Large intestine (tissue), 3 donors: ENCODE results near the gene RELA. TPM values are rescaled to one million over a fixed set of nuclear protein-coding genes. Genes with fewer than 3 reads are reported as not detected.

Source experiments
- DNase-seq, 2 donors: peaks; one replicate each; pipeline versions ENCODE4 v3.0.0 to v3.0.0-alpha.2; 2013
- H3K27ac ChIP-seq: one replicate; pipeline ENCODE4 v1.5.1; 2013; ENCODE audit warnings: low read length
- H3K27me3 ChIP-seq: 2 replicates; pipeline ENCODE4 v1.6.1; 2013; ENCODE audit warnings: low read length; ENCODE audit not compliant: control insufficient read depth, insufficient read depth
- H3K36me3 ChIP-seq: 2 replicates; pipeline ENCODE4 v1.6.1; 2013; ENCODE audit warnings: low read length; ENCODE audit not compliant: control insufficient read depth, insufficient read depth
- H3K4me1 ChIP-seq: one replicate; pipeline ENCODE4 v1.6.1; 2013; ENCODE audit warnings: low read length; ENCODE audit not compliant: control insufficient read depth, insufficient read depth
- H3K4me3 ChIP-seq: one replicate; pipeline ENCODE4 v1.5.1; 2013; ENCODE audit warnings: low read length
- H3K9me3 ChIP-seq: one replicate; pipeline ENCODE4 v1.6.1; 2013; ENCODE audit warnings: mild to moderate bottlenecking, low read depth, low read length, moderate library complexity; ENCODE audit not compliant: control insufficient read depth
- WGBS: methylation state at CpG from one replicate; pipeline ENCODE4 v1.1.5; 2013; ENCODE audit warnings: low lambda C conversion rate; ENCODE audit not compliant: insufficient coverage; 5-methylcytosine and 5-hydroxymethylcytosine counted together
- polyA plus RNA-seq: library from polyadenylated mRNA; unstranded; fragments of 120-200 nt; gene quantifications from one replicate; pipeline ENCODE4 v1.2.1, GENCODE V29; 2013

Gene RELA
- polyA plus RNA-seq, 1 donor = 53.8 TPM

GRCh38 chr11:65655570-65656332, 7.0 kb downstream of the RELA start:
- Histone ChIP-seq H3K4me1 (peaks cover 32% of the 10 kb centered on the region), H3K27ac (no peak overlapping the region), H3K4me3 (no peak overlapping the region), H3K27me3 (no peaks in the 10 kb centered on the region), H3K36me3 (peaks cover 73% of the 10 kb centered on the region), H3K9me3 (no peaks in the 10 kb centered on the region)
- peak in 1 of 2 donors; percentile 1 for DNase-seq
- 100% methylated on average over 1 of the region's 16 CpGs for WGBS

DNA sequence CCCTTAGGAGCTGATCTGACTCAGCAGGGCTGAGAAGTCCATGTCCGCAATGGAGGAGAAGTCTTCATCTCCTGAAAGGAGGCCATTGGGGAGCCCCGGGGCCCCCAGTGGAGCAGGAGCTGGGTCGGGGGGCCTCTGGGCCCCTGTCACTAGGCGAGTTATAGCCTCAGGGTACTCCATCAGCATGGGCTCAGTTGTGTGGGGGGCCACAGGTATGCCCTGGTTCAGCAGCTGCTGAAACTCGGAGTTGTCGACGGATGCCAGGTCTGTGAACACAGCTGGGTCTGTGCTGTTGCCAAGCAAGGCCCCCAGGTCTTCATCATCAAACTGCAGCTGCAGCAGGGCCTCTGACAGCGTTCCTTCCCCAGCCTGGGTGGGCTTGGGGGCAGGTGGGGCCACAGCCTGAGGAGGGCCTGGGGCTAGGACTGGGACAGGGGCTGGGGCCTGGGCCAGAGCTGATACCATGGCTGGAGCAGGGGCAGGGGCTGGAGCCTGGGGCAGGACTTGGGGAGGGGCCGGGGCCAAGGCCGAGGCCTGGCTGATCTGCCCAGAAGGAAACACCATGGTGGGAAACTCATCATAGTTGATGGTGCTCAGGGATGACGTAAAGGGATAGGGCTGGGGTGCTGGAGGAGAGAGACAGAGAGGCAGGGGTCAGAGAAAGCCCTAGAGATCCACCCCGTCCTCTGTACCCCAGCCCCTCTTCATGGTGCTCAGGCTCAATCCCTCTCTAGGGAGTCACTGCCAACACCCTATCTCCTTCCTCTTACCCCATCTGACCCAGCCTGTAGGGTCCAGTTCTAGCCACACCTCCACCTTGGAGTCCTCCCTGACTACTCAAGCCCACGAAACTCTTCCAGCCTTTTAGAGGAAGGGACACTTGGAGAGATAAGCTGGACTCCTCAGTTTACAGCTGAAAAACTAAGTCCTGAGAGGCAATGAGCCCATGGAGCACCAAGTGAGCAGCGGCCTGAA, 8.1 kb downstream of the RELA start:
- Histone ChIP-seq H3K27me3 (no peaks in the 10 kb centered on the region), H3K4me3 (no peak overlapping the region), H3K9me3 (no peaks in the 10 kb centered on the region), H3K4me1 (peaks cover 32% of the 10 kb centered on the region), H3K36me3 (peaks cover 73% of the 10 kb centered on the region), H3K27ac (peak overlapping the region; percentile 91)
- DNase-seq = peak in 1 of 2 donors; percentile 1
- WGBS = no CpG with 5 or more reads among the region's 14 CpGs

DNA sequence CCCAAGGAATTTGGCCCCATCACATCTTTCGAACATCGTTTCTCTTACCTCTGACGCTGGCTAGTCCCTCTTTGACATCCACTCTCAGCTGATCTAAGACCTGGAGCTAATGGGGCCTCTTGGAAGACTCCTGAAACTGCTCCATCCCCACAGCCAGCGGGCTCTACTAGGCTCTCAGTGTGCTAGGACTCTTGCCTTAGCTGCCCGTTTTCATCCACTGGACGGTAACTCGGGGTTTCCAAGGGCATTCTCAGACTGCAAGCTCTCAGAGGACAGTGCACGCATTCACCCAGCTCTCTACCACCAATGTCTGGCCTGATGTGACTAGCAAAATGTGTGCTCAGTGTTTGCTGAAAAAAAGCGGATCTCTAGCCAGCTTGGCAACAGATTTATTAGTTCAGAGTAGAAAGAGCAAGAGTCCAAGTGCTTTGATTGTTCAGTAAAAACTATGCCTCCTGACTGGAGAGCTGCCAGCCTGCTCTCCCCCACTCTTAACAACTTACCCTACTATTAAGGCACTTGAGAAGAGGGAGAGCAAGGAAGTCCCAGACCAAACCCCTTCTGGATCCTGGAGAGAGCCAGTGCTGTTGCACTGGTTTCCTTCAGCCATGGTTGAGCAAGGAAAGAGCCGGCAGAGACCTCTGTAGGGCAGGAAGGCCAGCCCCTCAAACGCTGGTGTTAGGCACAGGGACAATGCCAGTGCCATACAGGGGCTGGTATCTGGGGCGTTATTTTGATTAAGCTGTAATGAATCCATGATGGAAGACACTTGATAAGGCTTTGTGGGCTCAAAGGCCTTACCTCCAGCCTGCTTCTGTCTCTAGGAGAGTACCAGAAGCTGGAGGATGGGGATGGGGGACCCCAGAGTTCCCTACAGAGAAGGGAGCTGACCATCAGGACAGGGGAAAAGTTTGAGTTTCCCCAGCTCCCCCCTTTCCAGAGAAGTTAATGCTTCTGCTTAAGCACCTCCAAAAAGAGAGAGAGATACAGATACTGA, 9.2 kb downstream of the RELA start:
- Histone ChIP-seq H3K27ac (peak overlapping the region; percentile 91), H3K4me1 (peaks cover 32% of the 10 kb centered on the region), H3K9me3 (no peaks in the 10 kb centered on the region), H3K36me3 (peaks cover 69% of the 10 kb centered on the region), H3K4me3 (peak overlapping the region; percentile 47), H3K27me3 (no peaks in the 10 kb centered on the region)
- WGBS = no CpG with 5 or more reads among the region's 12 CpGs
- peak; percentile 76 to 86 for DNase-seq

DNA sequence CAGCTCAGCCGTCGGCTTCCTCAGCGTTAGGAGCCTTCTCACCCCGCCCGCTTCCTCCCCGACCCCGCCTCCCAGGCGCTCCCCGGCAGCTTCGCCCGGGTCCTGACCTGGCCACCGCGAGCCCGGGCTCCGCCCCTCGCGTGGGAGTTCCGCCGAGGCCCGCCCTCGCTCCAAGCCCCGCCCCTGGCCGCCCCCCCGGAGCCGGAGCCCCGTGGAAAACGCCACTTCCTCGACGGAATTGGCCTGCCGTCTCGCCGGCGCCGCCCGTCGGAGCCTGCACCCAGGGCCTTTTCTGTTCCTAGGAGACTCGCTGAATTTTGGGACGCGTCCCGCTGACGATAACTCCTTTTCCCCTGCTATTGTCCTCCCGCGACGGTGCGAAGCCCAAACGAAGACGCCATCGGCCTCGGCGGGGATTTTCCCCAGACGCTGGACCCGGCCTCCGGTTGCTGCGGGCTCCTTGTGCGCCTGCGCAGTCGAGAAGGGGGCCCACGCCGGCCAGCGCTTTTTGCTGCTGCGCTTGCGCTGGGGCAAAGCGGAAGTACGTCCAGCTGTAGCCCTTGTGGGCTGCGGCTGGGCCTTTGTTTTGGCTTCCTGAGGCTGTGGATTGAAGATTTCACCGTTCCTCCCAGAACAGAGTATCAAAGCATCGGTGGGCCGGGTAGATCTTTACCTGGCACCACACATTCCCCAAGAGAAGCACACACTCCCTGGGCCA, 10.0 kb downstream of the RELA start:
- no CpG with 5 or more reads among the region's 68 CpGs for WGBS
- Histone ChIP-seq H3K9me3 (no peaks in the 10 kb centered on the region), H3K36me3 (peaks cover 60% of the 10 kb centered on the region), H3K4me1 (peaks cover 34% of the 10 kb centered on the region), H3K27ac (peak overlapping the region; percentile 91), H3K4me3 (peak overlapping the region; percentile 47), H3K27me3 (no peaks in the 10 kb centered on the region)
- peak; percentile 95 for DNase-seq

DNA sequence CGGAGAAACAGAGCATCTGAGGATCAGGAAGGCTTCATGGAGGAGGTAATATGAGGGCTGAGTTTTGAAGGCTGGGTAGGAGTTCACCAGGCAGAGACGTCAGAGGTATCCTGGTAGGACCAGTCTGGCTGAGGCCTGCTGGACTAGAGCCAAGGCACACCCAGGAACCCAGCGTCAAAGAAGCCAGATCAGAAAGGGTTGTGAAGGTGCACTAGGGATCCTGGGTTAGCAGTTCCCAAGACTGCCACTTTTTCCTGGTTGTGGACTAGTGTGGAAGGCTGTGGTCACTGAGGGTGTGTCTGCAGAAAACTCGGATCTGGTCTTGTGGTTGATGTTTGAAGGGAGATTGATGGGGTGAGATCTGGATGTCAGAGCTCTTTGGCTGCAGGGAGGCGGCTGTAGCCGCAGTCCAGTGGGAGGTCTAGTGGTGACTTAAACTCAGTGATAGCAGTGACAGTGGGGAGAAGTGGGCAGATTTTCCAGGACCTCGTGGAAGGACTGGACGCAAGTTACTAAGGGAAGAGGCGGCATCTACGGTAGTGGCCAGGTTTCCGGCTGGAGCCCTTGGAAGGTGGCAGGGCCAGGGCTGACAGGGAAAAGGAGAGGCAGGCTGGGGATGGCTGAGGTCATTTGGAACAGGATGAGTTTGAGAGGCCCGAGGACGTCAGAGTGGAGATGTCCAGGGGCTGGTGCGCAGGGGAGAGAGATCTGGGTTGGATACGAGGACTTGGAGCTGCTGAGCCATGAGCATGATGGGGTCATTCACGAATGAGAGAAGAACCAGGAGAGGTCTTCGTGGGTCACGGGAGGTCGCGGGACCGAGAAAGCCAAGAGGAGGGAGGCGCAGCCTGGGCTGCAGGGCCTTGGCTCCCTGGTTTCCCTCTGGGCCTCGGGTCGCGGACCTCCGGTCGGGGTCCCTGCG, 10.9 kb downstream of the RELA start:
- H3K4me1 ChIP-seq = peaks cover 37% of the 10 kb centered on the region
- H3K27ac ChIP-seq = peak overlapping the region; percentile 91
- H3K9me3 ChIP-seq = peaks cover 3% of the 10 kb centered on the region
- WGBS = no CpG with 5 or more reads among the region's 28 CpGs
- peaks cover 52% of the 10 kb centered on the region for H3K36me3 ChIP-seq
- H3K4me3 ChIP-seq = peak overlapping the region; percentile 47
- peak in 1 of 2 donors; percentile 57 for DNase-seq
- H3K27me3 ChIP-seq = no peaks in the 10 kb centered on the region

DNA sequence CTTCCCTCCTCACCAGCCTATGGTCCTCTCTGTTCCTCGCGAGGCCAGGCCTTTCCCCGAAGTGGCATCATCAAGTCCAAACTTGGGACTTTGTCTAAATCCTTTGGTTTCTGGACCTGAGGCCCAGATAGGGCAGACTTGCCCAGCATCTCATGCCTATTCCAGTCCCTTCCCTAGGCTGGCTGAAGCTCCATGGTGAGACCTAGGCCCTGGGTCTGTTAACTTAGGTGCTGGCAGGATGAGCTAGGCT, 11.5 kb downstream of the RELA start:
- WGBS = 100% methylated on average over 1 of the region's 3 CpGs
- H3K4me1 ChIP-seq = peaks cover 38% of the 10 kb centered on the region
- peaks cover 49% of the 10 kb centered on the region for H3K36me3 ChIP-seq
- peaks cover 8% of the 10 kb centered on the region for H3K9me3 ChIP-seq
- H3K27ac ChIP-seq = no peak overlapping the region
- H3K4me3 ChIP-seq = no peak overlapping the region
- no peaks in the 10 kb centered on the region for H3K27me3 ChIP-seq
- DNase-seq = no peak

- WGBS = no CpG with 5 or more reads among the region's 20 CpGs
- H3K9me3 ChIP-seq = peaks cover 10% of the 10 kb centered on the region
- H3K4me3 ChIP-seq = no peak overlapping the region
- H3K27me3 ChIP-seq = no peaks in the 10 kb centered on the region
- no peak for DNase-seq
- peaks cover 44% of the 10 kb centered on the region for H3K36me3 ChIP-seq
- H3K4me1 ChIP-seq = peaks cover 38% of the 10 kb centered on the region
- no peak overlapping the region for H3K27ac ChIP-seq
These were observed 12.0 kb downstream of the RELA start for GRCh38 chr11:65650547-65651338.

DNA sequence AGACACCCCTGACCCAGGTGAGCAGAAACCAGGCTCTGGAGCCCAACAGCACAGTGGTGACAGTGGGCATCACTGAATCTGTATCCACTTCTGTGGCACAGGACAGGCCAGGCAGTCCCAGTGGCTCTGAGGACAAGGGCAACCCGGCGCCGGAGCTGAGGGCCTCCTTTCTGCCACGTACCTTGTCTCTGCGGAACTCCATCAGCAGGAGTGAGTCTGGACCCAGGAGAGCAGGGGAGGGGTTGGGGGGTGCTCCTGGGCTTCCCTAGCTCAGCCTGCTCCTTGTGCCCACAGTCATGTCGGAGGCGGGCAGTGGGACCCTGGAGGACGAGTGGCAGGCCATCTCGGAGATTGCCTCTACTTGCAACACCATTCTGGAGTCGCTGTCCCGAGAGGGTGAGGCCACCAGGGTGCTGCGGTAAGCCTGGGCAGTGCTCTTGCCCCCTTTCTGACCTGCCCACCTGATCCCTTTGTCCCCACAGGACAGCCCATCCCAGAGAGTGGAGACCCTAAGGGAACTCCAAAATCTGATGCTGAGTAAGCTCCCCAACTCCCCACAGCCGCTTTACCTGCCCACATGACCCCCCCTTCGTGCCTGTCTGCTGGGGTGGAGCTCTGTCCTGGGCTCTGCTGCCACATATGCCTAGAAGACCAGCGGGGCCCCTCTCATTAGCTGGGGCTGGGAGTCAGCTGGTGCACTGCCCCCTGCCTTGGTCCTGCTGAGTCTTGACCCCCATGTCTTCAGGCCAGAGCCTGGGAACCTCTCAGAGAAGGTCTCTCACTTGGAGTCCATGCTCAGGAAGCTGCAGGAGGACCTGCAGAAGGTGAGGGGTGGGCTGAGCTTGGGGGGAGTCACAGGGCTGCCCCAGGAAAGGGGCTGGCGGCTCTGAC, 12.8 kb downstream of the RELA start:
- no peak for DNase-seq
- H3K27ac ChIP-seq = no peak overlapping the region
- no peaks in the 10 kb centered on the region for H3K27me3 ChIP-seq
- H3K4me1 ChIP-seq = peaks cover 37% of the 10 kb centered on the region
- H3K36me3 ChIP-seq = peaks cover 35% of the 10 kb centered on the region
- H3K4me3 ChIP-seq = no peak overlapping the region
- peaks cover 10% of the 10 kb centered on the region for H3K9me3 ChIP-seq
- WGBS = no CpG with 5 or more reads among the region's 16 CpGs
